RWPE1 (cell line): ENCODE results near the gene MEF2D.

Experiments
- CTCF ChIA-PET: fragments of 350-600 bp; sonication (Branson Sonifier 250); formaldehyde crosslinking; extraction: SDS; loops from one replicate; lab custom pipeline; 2021; lab: Yijun Ruan, JAX
- POLR2A ChIA-PET: fragments of 400-600 bp; formaldehyde crosslinking; extraction: SDS; loops from one replicate; lab custom pipeline; 2020; ENCODE audit warnings: antibody characterized with exemption; ENCODE audit not compliant: low non-redundant PET; lab: Yijun Ruan, JAX
- DNase-seq: peaks from one replicate; pipeline ENCODE4 v3.0.0; 2012; ENCODE audit warnings: low spot score
- H3K27ac ChIP-seq: fragments of 450-650 bp; 2 replicates; pipeline ENCODE4 v1.5.1; 2017
- CTCF ChIP-seq: fragments of 450-650 bp; conservative IDR thresholded peaks from 2 replicates; pipeline ENCODE4 v1.5.1; 2017; ENCODE audit warnings: low read depth, mild to moderate bottlenecking

Gene MEF2D

GRCh38 chr1:156497078-156497742 lies 3.4 kb downstream of the MEF2D start:
- ChIA-PET POLR2A (no interaction called here), CTCF (interaction anchor here (0.6 kb wide), 1 partner anchor 52 kb away, joined by 4 read pairs; no protein-coding TSS in a partner anchor)
- peak overlapping the region; percentile 99 for H3K27ac ChIP-seq
- TF ChIP-seq CTCF: no peak
- no peak for DNase-seq

- CTCF ChIA-PET: interaction anchor here (0.6 kb wide), 2 partner anchors 51 to 67 kb away, joined by 4 to 6 read pairs; no protein-coding TSS in a partner anchor
- no peak for DNase-seq
- no peak for TF ChIP-seq CTCF
- peak overlapping the region; percentile 99 for H3K27ac ChIP-seq
- POLR2A ChIA-PET: interaction anchor here (0.7 kb wide), 1 partner anchor 8 kb away, joined by 5 read pairs; no protein-coding TSS in a partner anchor
Observed at GRCh38 chr1:156496211-156496761, 4.3 kb downstream of the MEF2D start.

- ChIA-PET POLR2A (no interaction called here), CTCF (interaction anchor here (0.7 kb wide), 1 partner anchor 210 kb away, joined by 3 read pairs; the partner anchor contains the start of gene CRABP2)
- no peak for DNase-seq
- no peak for TF ChIP-seq CTCF
- peak overlapping the region; percentile 99 for H3K27ac ChIP-seq
Observed at GRCh38 chr1:156495401-156496140, 5.0 kb downstream of the MEF2D start.

GRCh38 chr1:156494309-156494895 lies 6.2 kb downstream of the MEF2D start:
- CTCF ChIA-PET: interaction anchor here (0.6 to 0.7 kb wide), 2 partner anchors 106 to 211 kb away, joined by 3 to 4 read pairs; partner anchors contain the start of gene CRABP2
- peak overlapping the region; percentile 82 for H3K27ac ChIP-seq
- POLR2A ChIA-PET: no interaction called here
- DNase-seq: no peak
- TF ChIP-seq CTCF: no peak

- TF ChIP-seq CTCF: no peak
- no peak for DNase-seq
- H3K27ac ChIP-seq: peak overlapping the region; percentile 82
- POLR2A ChIA-PET: no interaction called here
- CTCF ChIA-PET: interaction anchor here (0.6 kb wide), 1 partner anchor 107 kb away, joined by 4 read pairs; no protein-coding TSS in a partner anchor
Observed at GRCh38 chr1:156493742-156494141, 6.8 kb downstream of the MEF2D start.

GRCh38 chr1:156493154-156493631 lies 7.4 kb downstream of the MEF2D start:
- ChIA-PET POLR2A (no interaction called here), CTCF (no interaction called here)
- no peak for TF ChIP-seq CTCF
- no peak for DNase-seq
- H3K27ac ChIP-seq: peak overlapping the region; percentile 82
